ENCODE measurements around the gene MOB1B.

- TF ChIP-seq CTCF (IDR thresholded peaks at IDR 0.05 in 2 of 3, conservative IDR thresholded peaks at IDR 0.05 in 1 of 3; ENCODE audit: control insufficient read depth in 2 of 3, extremely low read depth in 1 of 3, insufficient read depth in 1 of 3, low read depth in 3 of 3, low read length in 3 of 3) (no peak), EP300 (IDR thresholded peaks at IDR 0.05; ENCODE audit: borderline replicate concordance in 1 of 2, control insufficient read depth in 1 of 2, low read depth in 2 of 2, low read length in 2 of 2) (no peak), SP1 (IDR thresholded peaks at IDR 0.05; ENCODE audit: low read depth, low read length) (no peak), YY1 (IDR thresholded peaks at IDR 0.05; ENCODE audit: low read depth, low read length) (no peak), EZH2 (IDR thresholded peaks at IDR 0.05; ENCODE audit: borderline replicate concordance, control insufficient read depth, low read depth, low read length) (no peak), REST (IDR thresholded peaks at IDR 0.05; ENCODE audit: low read depth, low read length) (no peak), TAF1 (IDR thresholded peaks at IDR 0.05; ENCODE audit: borderline replicate concordance, low read depth, low read length) (no peak), TCF7 (IDR thresholded peaks at IDR 0.05; ENCODE audit: borderline replicate concordance) (no peak), EGR1 (IDR thresholded peaks at IDR 0.05; ENCODE audit: borderline replicate concordance in 1 of 2, low read depth in 2 of 2, low read length in 2 of 2) (no peak), SREBF2 (IDR thresholded peaks at IDR 0.05; ENCODE audit: low read length) (no peak), SIN3A (IDR thresholded peaks at IDR 0.05; ENCODE audit: low read depth, low read length) (no peak), ASH2L (IDR thresholded peaks at IDR 0.05; ENCODE audit: borderline replicate concordance, low read depth) (no peak), TARDBP (IDR thresholded peaks at IDR 0.05; ENCODE audit: borderline replicate concordance) (no peak), POLR2AphosphoS5 (IDR thresholded peaks at IDR 0.05; ENCODE audit: low read length) (no peak)
Observed at GRCh38 chr4:70954032-70954431, 51.9 kb downstream of the MOB1B start.
